Lung (tissue), 16 donors: ENCODE measurements around the gene VPS33A. TPM values are rescaled to one million over a fixed set of nuclear protein-coding genes. Genes with fewer than 3 reads are reported as not detected.
A peak's percentile ranks its signal among the peaks of the same experiment; 100 is the strongest.

Source experiments
- ATAC-seq: fragments of 200-7000 bp; cut with Tn5 transposase; one replicate; pipeline ENCODE4 v1.9.1; 2020; ENCODE audit warnings: moderate number of reproducible peaks; ENCODE audit not compliant: insufficient read depth, low FRiP score
- DNase-seq, 3 donors: peaks; one replicate each; pipeline ENCODE4 v3.0.0-alpha.2; 2013 to 2017
- H3K27ac ChIP-seq, 2 donors: one replicate each; pipeline ENCODE4 v1.5.1; 2013; ENCODE audit warnings: mild to moderate bottlenecking in 2 of 2, moderate library complexity in 2 of 2, control low read depth in 1 of 2, inconsistent platforms in 1 of 2, low read depth in 1 of 2, low read length in 1 of 2
- H3K27me3 ChIP-seq, 3 donors: one replicate each; pipeline ENCODE4 v1.5.1; 2013; ENCODE audit warnings: low read length in 2 of 3; ENCODE audit not compliant: control insufficient read depth in 3 of 3, insufficient read depth in 3 of 3
- H3K36me3 ChIP-seq, 4 donors: one replicate each; pipeline ENCODE4 v1.5.1; 2013; ENCODE audit warnings: low read length in 4 of 4, mild to moderate bottlenecking in 1 of 4, moderate library complexity in 1 of 4; ENCODE audit not compliant: control insufficient read depth in 4 of 4, insufficient read depth in 4 of 4
- H3K4me1 ChIP-seq, 5 donors: one replicate each; pipeline ENCODE4 v1.5.1; 2013; ENCODE audit warnings: low read length in 5 of 5, mild to moderate bottlenecking in 2 of 5, moderate library complexity in 1 of 5; ENCODE audit not compliant: control insufficient read depth in 5 of 5, insufficient read depth in 5 of 5
- H3K4me3 ChIP-seq: one replicate; pipeline ENCODE4 v1.5.1; 2013; ENCODE audit warnings: mild to moderate bottlenecking, control low read depth, moderate library complexity
- H3K9ac ChIP-seq, 2 donors: one replicate each; pipeline ENCODE4 v1.5.1; 2013; ENCODE audit warnings: low read length in 2 of 2, control low read depth in 1 of 2; ENCODE audit not compliant: insufficient read depth in 1 of 2
- H3K9me3 ChIP-seq, 4 donors: one replicate each; pipeline ENCODE4 v1.5.1; 2013; ENCODE audit warnings: low read length in 3 of 4, mild to moderate bottlenecking in 1 of 4, moderate library complexity in 1 of 4; ENCODE audit not compliant: control insufficient read depth in 4 of 4, insufficient read depth in 3 of 4
- CTCF ChIP-seq: IDR thresholded peaks from 2 replicates; pipeline ENCODE4 v1.5.1; 2012; ENCODE audit warnings: mild to moderate bottlenecking; ENCODE audit errors: control extremely low read depth, extremely low read depth
- WGBS, 2 donors: extraction: QIAGEN DNeasy Blood & Tissue Kit; methylation state at CpG; one replicate each; pipeline ENCODE4 v1.1.7; 2013; 5-methylcytosine and 5-hydroxymethylcytosine counted together
- long read RNA-seq, 5 donors: transcript quantifications; one replicate each; lab custom pipeline, GENCODE V29; 2026
- polyA plus RNA-seq, 2 donors: library from polyadenylated mRNA; stranded (reverse); fragments of 200-250 nt; gene quantifications; one replicate each; pipeline ENCODE4 v1.2.1, GENCODE V29; 2013
- total RNA-seq, 2 donors: library from RNA; depleted of rRNA in 1 of 2; stranded (reverse); fragments of >200 nt in 1 of 2; gene quantifications; one replicate each; pipeline ENCODE4 v1.2.1, GENCODE V29; 2014 to 2021
- donor health status: control.
- donor health status: control.
- donor health status: Bipolar disorder and iron deficiency.
- donor health status: healthy.
- donor health status: DM: yes; HTN: yes; CAD: no.

The VPS33A gene
- total RNA-seq (10 to 100 TPM; 15.7 to 17.6 TPM), polyA plus RNA-seq (10 to 100 TPM in 1 of 2 donors, 1 to 10 TPM in 1; 8.1 to 15.1 TPM)
- long read RNA-seq, donor 1, full-length matches to known transcripts, result 6 of 6 reads
- long read RNA-seq, donor 1, partial matches to known transcripts, result 0 of 6 reads
- long read RNA-seq, donor 1, other reads (novel, unspliced or antisense), result 0 of 6 reads
- long read RNA-seq, donor 2, full-length matches to known transcripts, result 2 of 2 reads
- long read RNA-seq, donor 2, partial matches to known transcripts, result 0 of 2 reads
- long read RNA-seq, donor 2, other reads (novel, unspliced or antisense), result 0 of 2 reads
- long read RNA-seq, donor 3, result 0 reads
- long read RNA-seq, donor 4, full-length matches to known transcripts, result 2 of 2 reads
- long read RNA-seq, donor 4, partial matches to known transcripts, result 0 of 2 reads
- long read RNA-seq, donor 4, other reads (novel, unspliced or antisense), result 0 of 2 reads
- long read RNA-seq, donor 5, full-length matches to known transcripts, result 2 of 2 reads
- long read RNA-seq, donor 5, partial matches to known transcripts, result 0 of 2 reads
- long read RNA-seq, donor 5, other reads (novel, unspliced or antisense), result 0 of 2 reads

GRCh38 chr12:122266230-122266901 is at the start of gene VPS33A:
Gene VPS33A (minus strand): TSS chr12:122266494. CDS start chr12:122266408, 86 bp downstream.
- no peak for TF ChIP-seq CTCF
- DNase-seq, result peak; percentile 98 to 99 (median 98)

GRCh38 chr12:122312926-122313325 is 46.6 kb upstream of the VPS33A start:
- peaks cover 11 to 24% (median 14%) of the 10 kb centered on the region in 4 donors for H3K36me3 ChIP-seq

More at GRCh38 chr12:122266230-122266901, at the start of gene VPS33A:
- peak; percentile 92 for ATAC-seq
- no peaks in the 10 kb centered on the region for H3K27me3 ChIP-seq
- H3K4me1 ChIP-seq, result peaks cover 0 to 15% (median 1%) of the 10 kb centered on the region in 5 donors
- H3K9ac ChIP-seq, result peak within 1 kb of the TSS; percentile 61 to 71
- peaks cover 0 to 8% (median 7%) of the 10 kb centered on the region in 4 donors for H3K36me3 ChIP-seq
- H3K9me3 ChIP-seq, result no peaks in the 10 kb centered on the region
- H3K27ac ChIP-seq, result peak within 1 kb of the TSS; percentile 90 to 91
- peak within 1 kb of the TSS; percentile 86 for H3K4me3 ChIP-seq
- WGBS, 2 donors, result 0% methylated on average over 56 of the region's 56 CpGs

GRCh38 chr12:122311696-122312095 is 45.4 kb upstream of the VPS33A start:
- peaks cover 8 to 25% (median 15%) of the 10 kb centered on the region in 4 donors for H3K36me3 ChIP-seq
- H3K9ac ChIP-seq, result no peak overlapping the region
- H3K4me3 ChIP-seq, result no peak overlapping the region
- whole genome bisulfite sequencing, 2 donors, result 88 to 92% methylated on average over 5 of the region's 5 CpGs
- no peaks in the 10 kb centered on the region for H3K9me3 ChIP-seq
- no peak for TF ChIP-seq CTCF
- ATAC-seq (no peak), DNase-seq (no peak)
- no peaks in the 10 kb centered on the region for H3K4me1 ChIP-seq
- no peak overlapping the region for H3K27ac ChIP-seq
- no peaks in the 10 kb centered on the region for H3K27me3 ChIP-seq

More at GRCh38 chr12:122312926-122313325, 46.6 kb upstream of the VPS33A start:
- Histone ChIP-seq H3K4me1 (no peaks in the 10 kb centered on the region), H3K27me3 (no peaks in the 10 kb centered on the region), H3K9me3 (no peaks in the 10 kb centered on the region), H3K27ac (no peak overlapping the region), H3K9ac (no peak overlapping the region), H3K4me3 (no peak overlapping the region)
- 94 to 98% methylated on average over 5 of the region's 5 CpGs for WGBS, 2 donors
- DNase-seq (no peak), ATAC-seq (no peak)
- TF ChIP-seq CTCF, result no peak
